IPS DF 4.7 (cell line): ENCODE data around the gene REEP1.
"Not testable (repeated sequence)": the region's sequence is repeated elsewhere in the genome, so short reads cannot be mapped to it uniquely, and the experiment has no call there.

Source experiments
- DNase-seq: peaks from one replicate; pipeline ENCODE4 v3.0.0-alpha.2; 2013; ENCODE audit warnings: low spot score; ENCODE audit errors: extremely low read depth

The REEP1 gene

DNA sequence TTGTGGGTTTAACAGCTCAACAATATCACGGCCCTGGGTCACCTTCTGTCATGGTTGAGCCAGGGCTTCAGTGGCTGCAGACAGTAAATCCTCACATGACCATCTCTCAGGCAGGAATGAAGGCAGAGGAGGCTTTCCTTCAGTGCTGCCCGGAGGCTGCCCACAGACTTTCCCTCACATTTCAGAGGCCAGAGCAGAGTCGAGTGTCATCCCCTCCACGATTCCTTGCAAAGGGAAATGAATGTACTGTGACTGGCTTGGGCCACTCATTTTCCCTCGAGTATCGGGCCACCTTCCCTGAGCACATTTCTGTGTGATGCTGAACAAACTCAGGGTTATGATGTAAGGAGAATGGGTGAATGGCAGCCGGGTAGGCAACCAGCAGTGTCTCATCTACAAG is 10.0 kb upstream of the REEP1 start:
- DNase-seq = no peak

DNA sequence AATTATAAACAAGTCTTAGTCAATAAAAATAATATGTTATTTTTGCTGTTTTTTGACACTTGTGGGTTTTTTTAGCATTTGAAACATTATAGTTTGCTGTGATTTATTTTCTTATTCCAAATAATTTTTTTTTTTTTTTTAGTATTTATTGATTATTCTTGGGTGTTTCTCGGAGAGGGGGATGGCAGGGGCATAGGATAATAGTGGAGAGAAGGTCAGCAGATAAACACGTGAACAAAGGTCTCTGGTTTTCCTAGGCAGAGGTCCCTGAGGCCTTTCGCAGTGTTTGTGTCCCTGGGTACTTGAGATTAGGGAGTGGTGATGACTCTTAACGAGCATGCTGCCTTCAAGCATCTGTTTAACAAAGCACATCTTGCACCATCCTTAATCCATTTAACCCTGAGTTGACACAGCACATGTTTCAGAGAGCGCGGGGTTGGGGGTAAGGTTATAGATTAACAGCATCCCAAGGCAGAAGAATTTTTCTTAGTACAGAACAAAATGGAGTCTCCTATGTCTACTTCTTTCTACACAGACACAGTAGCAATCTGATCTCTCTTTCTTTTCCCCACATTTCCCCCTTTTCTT is 8.5 kb upstream of the REEP1 start:
- DNase-seq = not testable (repeated sequence)

DNA sequence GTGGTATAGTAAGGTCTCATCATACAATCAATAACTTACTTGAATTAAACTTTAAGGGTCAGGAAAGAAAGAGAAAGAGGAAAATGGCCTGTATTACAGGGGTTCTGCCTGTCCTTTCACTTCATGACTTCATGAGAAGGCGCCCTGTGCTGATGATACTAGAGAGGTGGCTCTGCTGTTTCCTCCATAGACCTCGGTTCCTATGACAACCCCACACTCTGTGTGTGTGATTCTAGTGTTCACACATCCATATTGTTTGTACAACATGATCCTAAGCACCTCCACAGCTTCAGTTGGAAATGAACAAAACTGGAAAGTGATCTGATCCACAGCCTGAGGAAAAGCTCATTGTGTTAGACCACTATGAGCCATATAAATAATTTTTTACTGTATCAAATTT is 7.0 kb upstream of the REEP1 start:
- DNase-seq = no peak

DNA sequence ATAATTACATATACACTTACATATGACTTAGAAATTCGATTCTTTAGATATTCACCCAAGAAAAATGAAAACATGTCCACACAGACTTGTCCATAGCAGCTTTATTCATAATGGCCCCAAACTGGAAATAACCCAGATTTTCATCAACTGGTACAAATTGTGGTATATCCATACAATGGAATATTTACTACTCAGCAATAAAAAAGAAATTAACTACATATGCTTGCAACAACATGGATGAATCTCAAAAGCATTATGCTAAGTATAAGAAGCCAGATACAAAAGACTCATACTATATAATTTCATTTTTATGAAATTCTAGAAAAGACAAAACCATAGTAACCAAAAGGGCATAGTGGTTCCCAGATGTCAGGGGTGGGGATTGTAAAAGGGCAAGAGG is 5.1 kb upstream of the REEP1 start:
- no peak for DNase-seq

DNA sequence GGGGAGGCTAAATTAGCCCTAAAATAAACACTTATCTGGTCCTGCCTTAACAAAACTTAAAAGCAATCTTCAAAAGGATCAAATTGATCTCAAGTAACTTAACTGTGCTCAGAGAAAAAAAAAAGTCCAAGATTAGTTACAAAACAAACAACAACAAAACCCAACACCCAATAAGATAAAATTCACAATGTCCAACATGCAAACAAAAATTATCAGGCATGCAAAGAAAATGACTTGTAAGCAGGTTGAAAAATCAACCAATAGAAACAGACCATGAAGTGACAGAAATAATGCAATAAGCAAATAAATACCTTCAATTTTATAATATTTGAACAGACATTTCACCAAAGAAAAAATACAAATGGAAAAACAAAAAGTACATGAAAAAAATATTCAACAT is 4.0 kb upstream of the REEP1 start:
- no peak for DNase-seq

DNA sequence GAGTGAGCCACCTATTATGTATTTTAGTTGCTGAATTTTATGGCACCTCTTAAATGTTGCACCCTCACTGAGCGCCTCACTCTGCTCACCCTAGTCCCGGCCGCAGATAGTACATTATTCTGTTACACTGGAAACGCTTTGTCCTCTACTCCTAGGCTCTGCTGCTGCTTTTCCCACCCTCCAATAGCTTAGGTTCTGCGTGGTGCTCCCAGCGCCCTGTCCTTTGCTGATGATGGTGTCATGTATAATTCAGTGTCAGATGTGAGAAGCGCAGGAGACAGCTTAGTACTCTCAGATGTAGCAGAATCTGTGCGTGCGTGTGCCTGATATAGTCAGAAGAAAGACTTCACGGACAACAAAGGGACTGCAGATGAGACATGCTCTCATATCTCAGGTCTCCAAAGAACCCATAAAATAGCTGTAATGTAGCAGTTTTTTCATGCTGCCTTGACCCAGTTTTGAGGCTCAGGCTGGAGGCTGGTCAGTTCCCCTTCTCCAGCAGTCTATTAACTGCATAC is 1.4 kb upstream of the REEP1 start:
- DNase-seq = no peak

DNA sequence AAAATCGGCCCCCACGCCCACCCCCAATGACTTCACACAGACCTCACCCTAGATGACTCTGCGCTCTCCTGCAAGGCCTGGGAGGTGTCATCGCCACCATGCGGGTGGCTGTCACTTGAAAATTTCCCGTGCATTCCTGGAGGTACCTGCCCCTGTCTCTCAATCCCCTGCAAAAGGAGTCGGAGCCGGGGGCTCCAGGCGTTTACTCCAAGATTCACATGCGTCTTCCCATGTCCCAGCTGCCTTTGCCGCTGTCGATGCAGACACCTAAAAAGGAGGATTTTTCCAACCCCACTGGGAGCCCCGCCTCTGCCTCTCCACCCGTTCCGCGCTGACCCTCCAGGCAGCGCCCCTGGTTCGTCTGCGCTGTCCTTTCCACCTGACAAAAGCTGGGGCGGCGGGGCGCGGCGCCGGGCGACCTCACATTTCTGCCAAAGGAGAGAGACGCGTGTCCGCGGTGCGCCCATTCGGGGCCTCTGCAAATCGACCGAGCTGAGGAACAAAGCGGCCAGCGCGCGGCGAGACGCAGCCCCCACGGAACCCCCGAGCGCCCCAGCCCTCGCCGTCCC is 667 bp downstream of the REEP1 start:
- no peak for DNase-seq

DNA sequence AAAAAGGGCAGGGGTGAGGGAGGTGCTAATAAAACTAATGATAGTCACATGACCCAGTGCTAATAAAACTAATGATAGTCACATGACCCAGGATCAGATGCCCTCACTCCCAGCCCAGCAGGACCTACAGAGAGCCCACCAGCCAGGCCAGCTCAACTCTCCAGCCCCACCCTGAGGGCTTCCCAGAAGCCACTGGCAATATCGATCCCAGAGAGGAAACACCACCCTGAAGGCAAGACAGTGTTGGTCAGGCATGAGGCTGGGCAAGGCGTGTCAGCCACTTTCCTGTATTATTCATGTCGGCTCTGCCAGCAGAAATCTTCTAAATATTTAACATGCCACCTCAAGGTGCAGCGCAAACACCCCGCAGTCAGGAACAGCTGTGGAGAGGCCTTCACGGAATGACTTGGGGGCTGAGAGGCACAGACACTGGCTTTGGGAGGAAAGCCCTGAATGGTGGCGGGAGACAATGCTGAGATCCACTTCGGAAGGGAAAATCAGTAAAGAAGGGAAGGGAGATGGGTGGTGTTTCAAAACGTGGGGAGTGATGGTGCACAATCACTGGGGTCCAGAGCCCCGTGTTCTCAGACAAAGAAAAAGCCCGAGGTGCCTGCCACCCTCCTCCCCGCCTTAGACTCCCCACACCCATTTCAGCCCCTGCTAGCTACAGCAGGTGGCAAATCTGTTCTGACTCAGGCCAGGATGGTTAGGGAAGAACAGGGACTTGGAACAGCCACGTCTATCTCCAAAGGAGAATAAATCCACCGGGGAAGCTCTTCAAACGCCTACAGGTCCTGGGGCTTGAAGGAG is 1.4 kb downstream of the REEP1 start:
- no peak for DNase-seq

DNA sequence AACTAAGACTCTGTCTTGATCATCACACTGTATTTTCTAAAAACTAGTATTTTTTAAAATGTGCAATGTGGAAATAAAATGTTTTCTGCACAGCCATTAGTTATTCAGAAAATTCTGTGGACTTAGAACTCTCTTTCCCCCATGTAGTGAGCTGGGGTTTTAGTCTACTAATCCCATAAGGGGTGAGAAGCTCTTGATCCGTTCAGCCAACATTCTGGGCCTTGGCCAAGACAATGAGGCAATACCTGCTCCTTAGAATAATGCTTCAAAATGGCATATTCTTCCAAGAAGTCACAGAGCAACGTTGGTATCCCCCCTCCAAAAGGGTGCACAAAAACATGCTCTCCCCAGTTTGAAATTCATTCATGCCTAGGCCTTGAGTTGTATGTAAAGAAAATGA is 4.0 kb downstream of the REEP1 start:
- DNase-seq = no peak

DNA sequence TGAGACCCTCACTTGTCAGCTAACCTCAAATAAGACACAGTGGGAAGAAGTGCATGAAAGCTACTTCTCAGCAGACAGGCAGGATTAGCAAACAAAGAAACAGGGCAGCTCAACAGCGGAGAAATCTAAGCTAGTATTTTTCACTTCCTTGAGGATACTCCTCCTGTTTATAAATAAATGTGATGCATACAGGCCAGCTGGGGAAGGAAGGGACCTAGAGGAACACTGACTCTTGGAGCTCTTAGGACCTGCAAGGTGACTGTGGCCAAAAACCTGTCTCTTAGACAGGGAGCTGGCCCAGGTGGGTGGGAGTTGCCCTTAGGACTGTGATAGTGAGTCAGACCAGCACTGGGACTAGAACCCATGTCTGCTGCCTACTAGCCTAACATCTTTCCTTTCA is 4.8 kb downstream of the REEP1 start:
- no peak for DNase-seq

DNA sequence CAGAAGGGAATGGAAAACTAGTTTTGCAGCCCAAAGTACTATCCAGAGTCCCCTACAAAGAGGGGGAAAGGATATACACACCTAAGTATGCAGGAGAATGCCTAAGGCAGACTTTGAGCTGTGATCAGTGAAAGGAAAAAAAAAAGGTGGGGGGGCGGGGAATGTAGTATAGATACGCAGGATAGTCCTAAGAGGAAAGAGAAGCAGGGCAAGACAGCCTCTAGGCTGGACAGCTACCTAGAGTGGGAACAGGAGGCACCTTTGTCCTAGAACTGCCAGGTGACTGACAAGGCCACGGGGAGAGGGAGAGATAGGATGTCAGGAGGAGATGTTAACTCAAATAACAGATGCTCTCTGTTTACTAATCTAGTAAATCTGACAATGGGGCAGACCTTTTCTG is 6.0 kb downstream of the REEP1 start:
- no peak for DNase-seq

DNA sequence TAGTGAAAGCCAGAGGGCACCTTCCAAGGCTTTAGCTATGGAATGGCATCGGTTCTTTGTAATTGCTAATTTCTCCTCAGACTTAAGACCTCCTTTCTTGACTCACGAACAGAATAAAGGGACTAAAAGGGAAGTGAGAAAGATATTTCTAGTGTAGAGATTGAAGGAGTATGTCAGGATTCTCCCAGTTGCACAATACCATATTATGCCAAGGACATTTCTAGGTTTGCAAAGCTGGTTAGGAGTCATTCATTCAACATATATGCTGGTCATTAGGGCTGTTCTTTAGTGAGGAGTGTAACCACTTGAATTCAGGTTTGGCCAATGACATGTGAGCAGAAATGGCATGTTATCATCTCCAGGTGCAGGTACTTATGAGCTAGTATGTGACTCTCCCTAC is 7.4 kb downstream of the REEP1 start:
- no peak for DNase-seq

DNA sequence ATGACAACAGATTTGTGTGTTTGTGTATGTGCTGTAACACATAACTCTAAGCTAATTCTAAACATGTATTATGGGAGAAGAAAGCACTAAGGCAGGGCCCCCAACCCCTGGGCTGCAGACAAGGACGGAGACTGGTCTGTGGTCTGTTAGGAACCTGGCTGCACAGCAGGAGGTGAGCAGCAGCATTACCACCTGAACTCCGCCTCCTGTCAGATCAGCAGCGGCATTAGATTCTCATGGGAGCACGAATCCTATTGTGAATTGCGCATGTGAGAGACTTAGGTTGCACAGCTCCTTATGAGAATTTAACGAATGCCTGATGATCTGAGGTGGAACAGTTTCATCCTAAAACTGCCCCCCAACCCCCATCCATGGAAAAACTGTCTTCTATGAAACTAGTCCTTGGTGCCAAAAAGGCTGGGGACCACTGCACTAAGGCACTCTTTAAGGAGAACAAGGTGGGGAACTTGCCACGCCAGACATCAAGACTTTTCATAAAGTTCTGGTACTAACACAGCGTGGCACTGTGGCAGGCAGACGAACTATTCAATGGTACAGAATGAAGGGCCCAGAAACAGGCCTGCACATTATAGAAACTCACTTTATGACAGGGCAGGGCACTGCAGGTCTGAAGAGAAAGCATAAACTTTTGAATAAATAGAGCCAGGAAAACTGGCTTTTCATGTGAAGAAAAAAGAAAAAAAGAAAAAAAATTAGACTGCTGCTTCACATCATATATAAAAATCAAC is 14.0 kb downstream of the REEP1 start:
- no peak for DNase-seq

DNA sequence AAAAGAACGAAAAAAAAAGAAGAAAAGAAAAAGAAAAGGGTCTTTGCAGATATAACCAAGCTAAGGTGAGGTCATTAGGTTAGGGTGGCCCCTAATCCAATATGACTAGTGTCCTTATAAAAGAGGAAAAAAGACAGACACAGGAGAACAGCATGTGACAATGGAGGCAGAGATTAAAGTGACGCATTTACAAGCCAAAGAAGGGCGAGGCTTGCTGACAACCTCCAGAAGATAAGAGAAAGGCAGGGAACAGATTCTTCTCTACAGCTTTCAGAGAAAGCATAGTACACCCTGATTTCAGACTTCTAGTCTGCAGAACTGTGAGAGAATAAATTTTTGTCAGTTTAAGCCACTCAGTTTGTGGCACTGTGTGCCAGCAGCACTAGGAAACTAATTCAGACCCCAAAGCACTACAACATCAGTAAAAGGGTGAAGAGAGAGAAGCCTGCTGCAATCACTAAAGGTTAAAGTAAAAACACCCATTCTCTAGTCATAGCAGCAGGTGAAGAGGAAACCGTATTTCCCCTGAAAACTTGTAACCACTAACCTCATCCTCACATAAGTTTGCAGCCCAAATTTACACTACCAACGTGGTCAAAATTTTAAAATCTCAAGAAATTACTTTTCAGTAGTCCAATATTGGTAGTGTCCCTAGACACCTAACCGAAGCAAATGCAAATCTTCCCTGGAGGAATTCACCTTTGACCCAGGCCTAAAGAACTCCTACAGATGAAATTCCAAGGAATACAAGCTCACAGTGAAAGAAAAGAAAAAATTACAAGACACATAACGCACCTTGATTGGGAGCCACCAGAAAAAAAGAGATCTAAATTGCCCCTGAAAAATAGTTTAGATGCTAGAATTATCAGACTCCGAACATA is 17.5 kb downstream of the REEP1 start:
- DNase-seq = no peak

DNA sequence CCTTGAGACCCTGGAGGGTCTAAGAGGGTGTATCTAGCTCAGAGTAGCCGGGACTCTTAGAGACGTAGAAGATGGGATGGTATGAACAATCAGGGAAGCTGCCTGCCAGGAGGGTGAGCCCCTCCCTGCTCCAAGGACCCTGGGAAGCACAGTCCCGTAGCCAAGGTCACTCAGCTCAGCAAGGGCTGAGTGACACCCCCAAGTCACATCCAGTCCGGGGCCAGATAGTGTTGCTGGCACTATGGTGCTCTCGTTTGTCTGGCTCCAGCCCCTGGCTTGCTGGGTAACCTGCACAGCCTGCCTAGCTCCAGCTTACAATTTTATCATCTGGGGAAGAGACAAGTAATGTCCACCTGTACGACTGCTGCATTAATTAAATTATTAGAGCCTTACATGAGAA is 22.3 kb downstream of the REEP1 start:
- no peak for DNase-seq

DNA sequence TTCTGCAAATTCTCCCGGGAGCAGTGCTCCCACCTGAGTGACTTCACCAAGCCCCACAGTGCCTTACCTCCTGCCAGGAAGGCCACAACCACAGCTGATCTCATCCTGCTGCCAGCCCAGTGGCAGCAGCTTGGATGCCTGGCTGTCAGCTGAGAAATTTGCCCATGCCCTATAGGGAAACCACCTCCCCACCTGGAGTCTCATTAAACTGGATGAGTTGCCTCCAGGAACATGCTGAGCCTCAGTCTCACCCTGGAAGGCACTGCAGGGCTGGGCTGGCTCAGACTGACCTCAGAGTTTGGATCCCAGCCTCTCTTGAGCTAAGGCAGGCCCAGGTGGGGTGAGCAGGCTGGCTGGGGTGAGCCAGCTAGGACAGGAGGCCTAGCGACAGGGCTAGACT is 23.3 kb downstream of the REEP1 start:
- DNase-seq = no peak

DNA sequence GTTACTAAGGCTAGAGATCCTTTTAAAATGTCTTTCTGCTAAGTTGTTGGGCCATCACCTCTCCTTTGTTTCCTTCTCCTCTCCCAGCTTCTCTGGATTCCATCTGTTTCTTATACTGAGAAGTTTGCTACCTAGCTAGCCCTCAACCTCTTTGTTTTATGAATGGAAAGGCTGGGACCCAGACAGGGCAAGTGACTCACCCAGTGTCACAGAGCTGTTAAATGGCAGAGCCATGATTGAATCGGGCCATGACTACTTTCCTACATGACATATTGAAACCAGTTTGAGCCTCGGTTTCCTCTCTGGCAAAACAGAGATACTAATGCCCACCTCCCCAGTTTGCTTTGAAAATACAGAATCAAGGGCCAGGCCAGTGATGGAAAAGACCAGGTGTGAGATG is 24.1 kb downstream of the REEP1 start:
- no peak for DNase-seq

DNA sequence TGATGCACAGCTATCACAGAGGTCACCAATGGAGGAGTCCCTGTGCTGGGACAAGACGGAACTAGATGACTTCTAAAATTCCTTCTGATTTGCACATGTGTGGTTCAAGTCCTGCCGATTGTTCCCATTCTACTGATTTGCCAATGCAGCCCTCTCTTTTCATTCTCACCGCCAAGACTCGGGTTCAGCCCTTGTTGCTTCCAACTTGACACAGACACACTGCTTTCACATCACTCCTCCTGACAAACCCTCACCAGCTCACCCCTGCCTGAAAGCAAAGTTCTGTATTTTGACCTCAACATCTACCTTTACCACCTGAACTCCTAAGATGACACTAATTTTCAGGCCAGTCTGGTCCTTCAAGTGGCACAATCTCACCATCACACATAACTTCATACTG is 25.5 kb downstream of the REEP1 start:
- no peak for DNase-seq

DNA sequence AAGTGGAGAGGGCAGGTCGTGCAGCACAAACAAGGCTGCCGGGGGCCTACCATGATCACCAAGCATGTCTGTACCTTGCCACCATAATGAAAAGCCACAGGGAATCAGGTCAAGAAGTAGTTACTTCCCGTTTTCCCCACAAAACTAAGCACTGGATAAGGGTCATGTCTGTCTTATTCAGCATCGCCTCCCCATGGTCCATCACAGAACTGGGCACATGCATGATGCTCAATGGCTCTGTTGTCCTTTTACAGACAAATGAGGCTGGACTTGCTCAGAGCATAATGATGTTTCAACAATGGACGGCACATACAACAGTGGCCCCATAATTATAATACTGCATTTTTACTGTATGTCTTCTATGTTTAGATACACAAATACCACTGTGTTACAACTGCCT is 27.5 kb downstream of the REEP1 start:
- no peak for DNase-seq

DNA sequence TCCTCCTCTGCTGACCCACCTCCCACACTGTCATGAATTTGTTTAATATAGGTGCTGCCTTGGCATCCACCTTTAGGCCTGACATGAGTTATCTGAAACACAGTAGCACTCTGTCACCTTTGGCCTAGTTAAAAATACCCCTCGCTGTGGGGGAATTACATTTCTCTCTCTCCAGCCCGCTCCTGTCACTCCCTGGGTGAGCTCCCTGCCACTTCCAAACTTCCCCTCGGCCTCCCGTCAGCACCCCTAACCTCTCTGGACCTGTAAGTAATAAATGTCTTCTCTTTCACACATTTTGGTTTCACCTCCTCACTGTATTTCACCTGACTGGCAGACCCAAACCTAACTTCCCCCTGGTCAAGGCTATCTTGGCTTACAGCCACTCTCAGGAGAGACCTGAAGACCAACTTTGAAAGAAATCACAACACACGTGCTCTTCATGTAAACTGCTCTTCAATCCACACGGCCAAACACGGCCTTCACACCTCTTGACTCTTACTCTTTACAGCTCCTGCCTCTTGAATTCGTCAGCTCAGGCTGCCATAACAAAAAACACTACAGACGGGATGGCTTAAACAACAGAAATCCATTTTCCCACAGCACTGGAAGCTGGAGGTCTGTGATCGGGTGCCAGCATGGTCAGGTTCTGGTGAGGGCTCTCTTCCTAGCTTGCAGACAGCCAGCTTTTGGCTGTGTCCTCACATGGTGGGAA is 28.3 kb downstream of the REEP1 start:
- DNase-seq = no peak
